ENCODE results near the gene SLC22A23. TPM values are rescaled to one million over a fixed set of nuclear protein-coding genes. Genes with fewer than 3 reads are reported as not detected.

Gene SLC22A23
- total and polyA plus RNA-seq, 2 of the 4 experiments (the other 2 are of a cell fraction): 0.72 to 1.6 TPM

GRCh38 chr6:3372184-3372846, 84.5 kb downstream of the SLC22A23 start:
- Histone ChIP-seq H3K79me1 (ENCODE audit: low read depth in 1 of 2, low read length in 2 of 2) (no peaks in the 10 kb centered on the region), H2AFZ (replicated peaks; ENCODE audit: low read length, poor library complexity) (no peak overlapping the region), H3K27me3 (ENCODE audit: control insufficient read depth, insufficient read depth, low read length) (peaks cover 29% of the 10 kb centered on the region), H3K4me1 (ENCODE audit: control insufficient read depth, insufficient read depth, low read length) (no peaks in the 10 kb centered on the region), H3K9me3 (ENCODE audit: control insufficient read depth, insufficient read depth, low read length) (no peaks in the 10 kb centered on the region), H3K56ac (ENCODE audit: extremely low read depth, insufficient read depth, low read length) (no peak overlapping the region), H2BK20ac (ENCODE audit: low read depth, low read length) (no peak overlapping the region), H3K18ac (ENCODE audit: low read depth, low read length) (no peak overlapping the region), H3K4me2 (ENCODE audit: low read depth, low read length) (no peak overlapping the region), H2BK15ac (ENCODE audit: low read depth, low read length) (no peak overlapping the region), H3K4me3 (ENCODE audit: insufficient read depth, low read depth, low read length) (no peak overlapping the region), H2BK5ac (ENCODE audit: low read depth, low read length, poor library complexity, severe bottlenecking) (no peak overlapping the region), H3K23ac (ENCODE audit: low read depth, low read length) (no peak overlapping the region), H3K9ac (ENCODE audit: low read depth, low read length) (no peak overlapping the region), H2AK5ac (ENCODE audit: low read depth, low read length) (no peak overlapping the region), H3K27ac (ENCODE audit: insufficient read depth, low read length) (no peak overlapping the region), H4K91ac (ENCODE audit: insufficient read depth, low read depth, low read length) (no peak overlapping the region), H3K9me1 (ENCODE audit: insufficient read depth, low read length) (no peaks in the 10 kb centered on the region), H3K14ac (replicated peaks; ENCODE audit: low read depth, low read length) (no peak overlapping the region), H2BK120ac (ENCODE audit: low read depth, low read length) (no peak overlapping the region), H3K4ac (ENCODE audit: low read depth, low read length) (no peak overlapping the region), H4K5ac (ENCODE audit: low read depth, low read length) (no peak overlapping the region), H4K8ac (ENCODE audit: low read depth in 2 of 2, low read length in 2 of 2) (no peak overlapping the region), H2AK9ac (replicated peaks; ENCODE audit: low read depth, low read length, poor library complexity) (peak overlapping the region; percentile 30), H3K36me3 (ENCODE audit: control insufficient read depth, insufficient read depth, low read length) (no peaks in the 10 kb centered on the region), H4K20me1 (ENCODE audit: insufficient read depth, low read length) (no peaks in the 10 kb centered on the region)
- in situ Hi-C loops (cut with MboI; ENCODE audit: low sequenced_read_pairs): no loop called here
- no TSS peak for BruUV-seq (replicated peaks)
- TF ChIP-seq RCOR1 (IDR thresholded peaks at IDR 0.05; ENCODE audit: insufficient replicate concordance, low read length): no peak
- TF ChIP-seq RFX5 (IDR thresholded peaks at IDR 0.05; ENCODE audit: low read depth, low read length): no peak
- TF ChIP-seq CTCF (conservative IDR thresholded peaks at IDR 0.05; ENCODE audit: low read depth, low read length): no peak
- TF ChIP-seq MAFK (IDR thresholded peaks at IDR 0.05; ENCODE audit: low read depth, low read length): no peak
- no peak for TF ChIP-seq SMC3 (IDR thresholded peaks at IDR 0.05; ENCODE audit: low read depth, low read length)
- TF ChIP-seq USF2 (IDR thresholded peaks at IDR 0.05; ENCODE audit: low read depth, low read length): no peak
- TF ChIP-seq POLR2A (IDR thresholded peaks at IDR 0.05; ENCODE audit: low read depth, low read length): no peak
- TF ChIP-seq NFE2L2 (IDR thresholded peaks at IDR 0.05; ENCODE audit: low read depth, low read length): no peak
- TF ChIP-seq ELK1 (IDR thresholded peaks at IDR 0.05; ENCODE audit: borderline replicate concordance, low read depth, low read length): no peak
- no peak for TF ChIP-seq BHLHE40 (IDR thresholded peaks at IDR 0.05; ENCODE audit: low read depth, low read length)
- no peak for TF ChIP-seq MXI1 (IDR thresholded peaks at IDR 0.05; ENCODE audit: borderline replicate concordance, low read depth, low read length)
- no peak for TF ChIP-seq CEBPB (IDR thresholded peaks at IDR 0.05; ENCODE audit: low read depth, low read length)
- no peak for TF ChIP-seq MAZ (IDR thresholded peaks at IDR 0.05; ENCODE audit: borderline replicate concordance, low read depth, low read length)
- no peak for TF ChIP-seq RAD21 (IDR thresholded peaks at IDR 0.05; ENCODE audit: low read length)
- TF ChIP-seq CHD1 (IDR thresholded peaks at IDR 0.05; ENCODE audit: low read depth, low read length): no peak
- TF ChIP-seq FOS (IDR thresholded peaks at IDR 0.05; ENCODE audit: low read depth, low read length): no peak
- dilution Hi-C loops (cut with HindIII; ENCODE audit: low sequenced_read_pairs, unreplicated experiment): no loop called here
- ChIA-PET POLR2A (ENCODE audit: unreplicated experiment) (no interaction called here), CTCF (no interaction called here)
- DNase-seq (no peak), ATAC-seq (ENCODE audit: low read depth) (no peak)
- 75 to 100% methylated on average over 2 to 5 of the region's 12 CpGs for WGBS, 2 experiments (ENCODE audit: extremely low coverage in 2 of 2, insufficient read length in 1 of 2)
- intact Hi-C loops (cut with micrococcal nuclease): no loop called here
